ACC112 (cell line): ENCODE data around the gene C6orf163.

Experiments used
- H2AFZ ChIP-seq: fragments of 200-600 bp; sonication (generic); one replicate; pipeline ENCODE4 v1.6.0; 2017; ENCODE audit warnings: antibody characterized with exemption, low read length; ENCODE audit not compliant: unreplicated experiment
- H3K27ac ChIP-seq: fragments of 200-600 bp; sonication (generic); 2 replicates; pipeline ENCODE4 v1.5.1; 2014; ENCODE audit warnings: low read depth, mild to moderate bottlenecking, antibody characterized with exemption, low read length, moderate library complexity
- H3K27me3 ChIP-seq: fragments of 200-600 bp; sonication (generic); 2 replicates; pipeline ENCODE4 v1.6.1; 2014; ENCODE audit warnings: mild to moderate bottlenecking, antibody characterized with exemption, low read length, moderate library complexity, mixed read lengths; ENCODE audit not compliant: insufficient read depth
- H3K36me3 ChIP-seq: fragments of 200-600 bp; sonication (generic); 2 replicates; pipeline ENCODE4 v1.6.1; 2016; ENCODE audit warnings: mild to moderate bottlenecking, antibody characterized with exemption, low read length, moderate library complexity, mixed read lengths; ENCODE audit not compliant: insufficient read depth
- H3K4me1 ChIP-seq: fragments of 200-600 bp; sonication (generic); one replicate; pipeline ENCODE4 v1.6.1; 2016; ENCODE audit warnings: low read length, mixed read lengths; ENCODE audit not compliant: insufficient read depth, unreplicated experiment, control insufficient read depth
- H3K4me3 ChIP-seq: fragments of 200-600 bp; sonication (generic); 2 replicates; pipeline ENCODE4 v1.5.1; 2014; ENCODE audit warnings: mild to moderate bottlenecking, low read depth, low read length
- H3K79me2 ChIP-seq: fragments of 200-600 bp; sonication (generic); one replicate; pipeline ENCODE4 v1.6.0; 2016; ENCODE audit warnings: low read length; ENCODE audit not compliant: control insufficient read depth, unreplicated experiment, insufficient read depth

Gene C6orf163

GRCh38 chr6:87382861-87383260 lies 38.2 kb downstream of the C6orf163 start:
- Histone ChIP-seq H3K4me1 (peaks cover 4% of the 10 kb centered on the region), H3K79me2 (no peaks in the 10 kb centered on the region), H3K27me3 (no peaks in the 10 kb centered on the region), H2AFZ (no peak overlapping the region), H3K4me3 (no peak overlapping the region), H3K36me3 (no peaks in the 10 kb centered on the region), H3K27ac (no peak overlapping the region)

- H3K27ac ChIP-seq: no peak overlapping the region
- no peaks in the 10 kb centered on the region for H3K36me3 ChIP-seq
- H3K4me1 ChIP-seq: no peaks in the 10 kb centered on the region
- no peaks in the 10 kb centered on the region for H3K27me3 ChIP-seq
- H3K4me3 ChIP-seq: no peak overlapping the region
- H2AFZ ChIP-seq: no peak overlapping the region
- H3K79me2 ChIP-seq: no peaks in the 10 kb centered on the region
Measured at GRCh38 chr6:87384038-87384437, 39.4 kb downstream of the C6orf163 start.

GRCh38 chr6:87384449-87384848 lies 39.8 kb downstream of the C6orf163 start:
- no peaks in the 10 kb centered on the region for H3K4me1 ChIP-seq
- no peaks in the 10 kb centered on the region for H3K27me3 ChIP-seq
- no peak overlapping the region for H3K4me3 ChIP-seq
- no peaks in the 10 kb centered on the region for H3K36me3 ChIP-seq
- H3K27ac ChIP-seq: no peak overlapping the region
- H3K79me2 ChIP-seq: no peaks in the 10 kb centered on the region
- no peak overlapping the region for H2AFZ ChIP-seq

- Histone ChIP-seq H3K79me2 (no peaks in the 10 kb centered on the region), H3K27ac (no peak overlapping the region), H3K4me1 (no peaks in the 10 kb centered on the region), H3K36me3 (no peaks in the 10 kb centered on the region), H3K4me3 (no peak overlapping the region), H3K27me3 (no peaks in the 10 kb centered on the region), H2AFZ (no peak overlapping the region)
Measured at GRCh38 chr6:87391334-87391733, 46.7 kb downstream of the C6orf163 start.

DNA sequence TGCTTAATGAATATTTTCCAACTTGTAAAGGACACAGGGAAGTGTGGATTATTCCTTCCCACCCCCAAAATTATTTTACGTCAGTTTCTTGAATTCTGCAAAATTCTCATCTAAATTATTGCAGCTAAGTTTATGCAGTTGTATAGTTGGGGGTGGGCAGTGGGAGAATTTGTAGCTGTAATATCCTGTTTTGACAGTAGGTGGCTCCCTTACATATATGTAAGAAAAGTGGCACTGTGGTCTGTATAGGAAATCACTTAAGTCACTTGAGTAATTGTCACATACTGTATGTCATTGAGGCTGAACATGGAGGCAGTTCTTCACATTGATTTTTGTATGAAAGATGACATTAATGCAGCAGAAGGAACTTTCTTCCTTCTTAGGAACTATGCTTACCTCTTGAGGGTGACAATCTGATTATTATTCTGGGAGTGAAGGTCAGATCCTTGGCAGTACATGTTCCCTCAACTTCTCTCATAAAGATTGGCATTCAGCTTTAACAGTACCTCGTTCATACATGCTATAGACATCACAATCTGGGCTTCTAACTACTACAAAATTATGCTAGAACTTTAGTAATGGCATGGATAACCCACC lies 48.5 kb downstream of the C6orf163 start:
- Histone ChIP-seq H3K4me1 (no peaks in the 10 kb centered on the region), H3K79me2 (no peaks in the 10 kb centered on the region), H3K4me3 (no peak overlapping the region), H3K36me3 (no peaks in the 10 kb centered on the region), H2AFZ (no peak overlapping the region), H3K27ac (no peak overlapping the region), H3K27me3 (no peaks in the 10 kb centered on the region)

DNA sequence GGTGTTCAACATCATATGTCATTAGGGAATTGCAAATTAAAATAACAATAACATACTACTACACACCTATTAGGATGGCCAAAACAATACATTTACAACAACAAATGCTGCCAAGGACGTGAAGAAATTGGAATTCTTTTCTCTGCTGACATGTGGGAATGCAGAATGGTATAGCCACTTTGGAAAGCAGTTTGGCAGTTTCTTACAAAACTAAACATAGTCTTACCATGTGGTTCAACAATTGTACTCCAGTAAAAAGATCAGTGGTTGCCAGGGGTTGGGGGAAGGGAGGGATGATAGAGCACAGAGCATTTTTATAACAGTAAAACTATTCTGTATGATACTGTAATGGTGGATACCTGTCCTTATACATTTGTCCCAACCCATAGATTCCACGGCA lies 50.8 kb downstream of the C6orf163 start:
- no peak overlapping the region for H2AFZ ChIP-seq
- no peak overlapping the region for H3K4me3 ChIP-seq
- no peaks in the 10 kb centered on the region for H3K36me3 ChIP-seq
- H3K4me1 ChIP-seq: no peaks in the 10 kb centered on the region
- H3K27me3 ChIP-seq: no peaks in the 10 kb centered on the region
- no peak overlapping the region for H3K27ac ChIP-seq
- H3K79me2 ChIP-seq: no peaks in the 10 kb centered on the region

- Histone ChIP-seq H3K79me2 (no peaks in the 10 kb centered on the region), H3K4me3 (no peak overlapping the region), H3K36me3 (no peaks in the 10 kb centered on the region), H2AFZ (no peak overlapping the region), H3K27ac (no peak overlapping the region), H3K27me3 (no peaks in the 10 kb centered on the region), H3K4me1 (no peaks in the 10 kb centered on the region)
Measured at GRCh38 chr6:87396595-87397392, 52.2 kb downstream of the C6orf163 start.

DNA sequence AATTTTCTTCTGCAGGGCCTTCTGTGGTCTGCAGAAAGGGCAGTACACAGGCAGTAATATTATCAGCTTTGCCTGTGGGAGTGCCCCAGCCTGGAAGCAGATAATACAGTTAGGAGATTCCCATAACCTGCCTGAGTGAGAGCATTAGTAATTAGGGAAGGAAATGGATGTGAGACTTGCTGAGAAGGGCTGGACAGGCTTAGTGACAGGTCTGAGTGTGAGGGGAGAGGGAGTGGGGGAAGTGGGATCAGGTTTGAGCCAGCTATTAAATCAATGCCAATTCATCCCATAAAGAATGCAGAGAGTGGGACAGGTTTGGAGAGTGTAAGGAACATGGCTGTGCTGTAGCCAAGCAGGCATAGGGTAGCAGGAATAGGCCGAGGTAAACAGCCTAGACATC lies 53.0 kb downstream of the C6orf163 start:
- no peak overlapping the region for H3K27ac ChIP-seq
- no peaks in the 10 kb centered on the region for H3K27me3 ChIP-seq
- no peaks in the 10 kb centered on the region for H3K79me2 ChIP-seq
- no peak overlapping the region for H3K4me3 ChIP-seq
- H3K4me1 ChIP-seq: no peaks in the 10 kb centered on the region
- no peaks in the 10 kb centered on the region for H3K36me3 ChIP-seq
- no peak overlapping the region for H2AFZ ChIP-seq

- Histone ChIP-seq H3K4me1 (no peaks in the 10 kb centered on the region), H3K79me2 (no peaks in the 10 kb centered on the region), H3K36me3 (no peaks in the 10 kb centered on the region), H3K27me3 (no peaks in the 10 kb centered on the region), H3K4me3 (no peak overlapping the region), H2AFZ (no peak overlapping the region), H3K27ac (no peak overlapping the region)
Measured at GRCh38 chr6:87401832-87402231, 57.2 kb downstream of the C6orf163 start.

- peak overlapping the region; percentile 75 for H3K27ac ChIP-seq
- H3K4me3 ChIP-seq: peak overlapping the region; percentile 96
- no peaks in the 10 kb centered on the region for H3K4me1 ChIP-seq
- H3K36me3 ChIP-seq: no peaks in the 10 kb centered on the region
- no peaks in the 10 kb centered on the region for H3K27me3 ChIP-seq
- no peaks in the 10 kb centered on the region for H3K79me2 ChIP-seq
- H2AFZ ChIP-seq: peak overlapping the region; percentile 99
Measured at GRCh38 chr6:87407561-87407900, 62.9 kb downstream of the C6orf163 start.
